ENCODE data around the gene ATP8A1. TPM values are rescaled to one million over a fixed set of nuclear protein-coding genes. Genes with fewer than 3 reads are reported as not detected.

ATP8A1 gene
- total RNA-seq, 2 experiments from 2014 or later, result 80.0 to 141 TPM

- Histone ChIP-seq H3K4me2 (ENCODE audit: low read length) (no peak overlapping the region), H3K36me3 (ENCODE audit: insufficient read depth, low read length) (peaks cover 97% of the 10 kb centered on the region), H3K79me2 (ENCODE audit: insufficient read depth, low read depth, low read length) (peaks cover 29% of the 10 kb centered on the region; the same call in 1 of the 2 replicates), H2AFZ (ENCODE audit: low read length) (no peak overlapping the region), H4K20me1 (ENCODE audit: insufficient read depth, low read length) (no peaks in the 10 kb centered on the region), H3K27ac (ENCODE audit: low read depth, low read length, poor library complexity, severe bottlenecking) (no peak overlapping the region), H3K4me1 (ENCODE audit: insufficient read depth, low read length, poor library complexity, severe bottlenecking) (no peaks in the 10 kb centered on the region), H3K9me3 (ENCODE audit: low read length) (no peaks in the 10 kb centered on the region), H3K9me2 (ENCODE audit: insufficient read depth, low read length) (no peaks in the 10 kb centered on the region), H3K4me3 (ENCODE audit: low read depth, low read length, poor library complexity, severe bottlenecking) (no peak overlapping the region)
- DNase-seq (ENCODE audit: low spot score), result no peak
- intact Hi-C loops (cut with micrococcal nuclease; ENCODE audit: unreplicated experiment), result no loop called here
- CTCF ChIA-PET (ENCODE audit: unreplicated experiment), result interaction anchor here (0.6 kb wide), 1 partner anchor 15 kb away, joined by 3 read pairs; no protein-coding TSS in a partner anchor
- no TSS peak for BruUV-seq (replicated peaks)
- POLR2A ChIA-PET, result interaction anchor here (1.0 to 2.9 kb wide), 3 partner anchors 11 to 22 kb away, joined by 3 to 14 read pairs (median 8); no protein-coding TSS in a partner anchor
- TF ChIP-seq CTCF (conservative IDR thresholded peaks at IDR 0.05; ENCODE audit: low read length) (no peak), EZH2phosphoT487 (IDR thresholded peaks at IDR 0.05; ENCODE audit: borderline replicate concordance, low read depth, low read length) (no peak)
Observed at GRCh38 chr4:42615131-42615763, 41.7 kb downstream of the ATP8A1 start.

- DNase-seq (ENCODE audit: low spot score), result no peak
- H3K4me1 ChIP-seq (ENCODE audit: insufficient read depth, low read length, poor library complexity, severe bottlenecking), result no peaks in the 10 kb centered on the region
- H3K4me3 ChIP-seq (ENCODE audit: low read depth, low read length, poor library complexity, severe bottlenecking), result no peak overlapping the region
- H3K27ac ChIP-seq (ENCODE audit: low read depth, low read length, poor library complexity, severe bottlenecking), result no peak overlapping the region
- H3K79me2 ChIP-seq (ENCODE audit: insufficient read depth, low read depth, low read length), result peaks cover 10% of the 10 kb centered on the region; the same call in 1 of the 2 replicates
- TF ChIP-seq EZH2phosphoT487 (IDR thresholded peaks at IDR 0.05; ENCODE audit: borderline replicate concordance, low read depth, low read length) (no peak), CTCF (conservative IDR thresholded peaks at IDR 0.05; ENCODE audit: low read length) (no peak)
- no TSS peak for BruUV-seq (replicated peaks)
- intact Hi-C loops (cut with micrococcal nuclease; ENCODE audit: unreplicated experiment), result no loop called here
- H3K4me2 ChIP-seq (ENCODE audit: low read length), result no peak overlapping the region
- POLR2A ChIA-PET, result interaction anchor here (2.9 to 3.7 kb wide), 2 partner anchors 12 to 33 kb away, joined by 9 to 14 read pairs; no protein-coding TSS in a partner anchor
- H4K20me1 ChIP-seq (ENCODE audit: insufficient read depth, low read length), result no peaks in the 10 kb centered on the region
- no peaks in the 10 kb centered on the region for H3K9me3 ChIP-seq (ENCODE audit: low read length)
- CTCF ChIA-PET (ENCODE audit: unreplicated experiment), result no interaction called here
- H2AFZ ChIP-seq (ENCODE audit: low read length), result no peak overlapping the region
- peaks cover 99% of the 10 kb centered on the region for H3K36me3 ChIP-seq (ENCODE audit: insufficient read depth, low read length)
- no peaks in the 10 kb centered on the region for H3K9me2 ChIP-seq (ENCODE audit: insufficient read depth, low read length)
Observed at GRCh38 chr4:42612898-42613297, 44.0 kb downstream of the ATP8A1 start.

- CTCF ChIA-PET (ENCODE audit: unreplicated experiment), result interaction anchor here (1.0 kb wide), 1 partner anchor 27 kb away, joined by 3 read pairs; no protein-coding TSS in a partner anchor
Observed at GRCh38 chr4:42610941-42611340, 46.0 kb downstream of the ATP8A1 start.

More at GRCh38 chr4:42610941-42611340, 46.0 kb downstream of the ATP8A1 start:
- Histone ChIP-seq H2AFZ (ENCODE audit: low read length) (no peak overlapping the region), H3K27ac (ENCODE audit: low read depth, low read length, poor library complexity, severe bottlenecking) (no peak overlapping the region), H3K4me1 (ENCODE audit: insufficient read depth, low read length, poor library complexity, severe bottlenecking) (no peaks in the 10 kb centered on the region), H4K20me1 (ENCODE audit: insufficient read depth, low read length) (no peaks in the 10 kb centered on the region), H3K4me2 (ENCODE audit: low read length) (no peak overlapping the region), H3K9me2 (ENCODE audit: insufficient read depth, low read length) (no peaks in the 10 kb centered on the region), H3K4me3 (ENCODE audit: low read depth, low read length, poor library complexity, severe bottlenecking) (no peak overlapping the region), H3K79me2 (ENCODE audit: insufficient read depth, low read depth, low read length) (peaks cover 19% of the 10 kb centered on the region; the same call in 1 of the 2 replicates), H3K36me3 (ENCODE audit: insufficient read depth, low read length) (peaks cover 99% of the 10 kb centered on the region), H3K9me3 (ENCODE audit: low read length) (no peaks in the 10 kb centered on the region)
- intact Hi-C loops (cut with micrococcal nuclease; ENCODE audit: unreplicated experiment), result no loop called here
- POLR2A ChIA-PET, result interaction anchor here (0.6 to 3.7 kb wide), 9 partner anchors 9 to 988 kb away, joined by 3 to 9 read pairs (median 4); partner anchors contain the start of gene ATP8A1
- BruUV-seq (replicated peaks), result no TSS peak
- TF ChIP-seq EZH2phosphoT487 (IDR thresholded peaks at IDR 0.05; ENCODE audit: borderline replicate concordance, low read depth, low read length), result no peak
- no peak for TF ChIP-seq CTCF (conservative IDR thresholded peaks at IDR 0.05; ENCODE audit: low read length)
- DNase-seq (ENCODE audit: low spot score), result no peak
